HUES6 (cell line): ENCODE results near the gene KCMF1.

Source experiments
- H3K27ac ChIP-seq: 2 replicates; pipeline ENCODE4 v1.7.0; 2013; ENCODE audit warnings: low read depth, mild to moderate bottlenecking, low read length, inconsistent platforms
- H3K27me3 ChIP-seq: 2 replicates; pipeline ENCODE4 v1.6.1; 2013; ENCODE audit warnings: low read length; ENCODE audit not compliant: control insufficient read depth, insufficient read depth
- H3K36me3 ChIP-seq: 2 replicates; pipeline ENCODE4 v1.6.1; 2013; ENCODE audit warnings: low read length; ENCODE audit not compliant: control insufficient read depth, insufficient read depth
- H3K4me1 ChIP-seq: 2 replicates; pipeline ENCODE4 v1.6.1; 2013; ENCODE audit warnings: low read length; ENCODE audit not compliant: control insufficient read depth, insufficient read depth
- H3K4me3 ChIP-seq: 2 replicates; pipeline ENCODE4 v1.5.1; 2013; ENCODE audit warnings: low read depth, low read length
- H3K9ac ChIP-seq: one replicate; pipeline ENCODE4 v1.6.1; 2013; ENCODE audit warnings: mild to moderate bottlenecking, low read length
- H3K9me3 ChIP-seq: 2 replicates; pipeline ENCODE4 v1.6.1; 2013; ENCODE audit warnings: low read depth, low read length; ENCODE audit not compliant: control insufficient read depth, insufficient read depth

KCMF1 gene

GRCh38 chr2:84957771-84958134 is 13.2 kb upstream of the KCMF1 start:
- Histone ChIP-seq H3K27me3 (no peaks in the 10 kb centered on the region), H3K36me3 (peaks cover 10% of the 10 kb centered on the region), H3K4me3 (peak overlapping the region; percentile 30), H3K9me3 (no peaks in the 10 kb centered on the region), H3K27ac (peak overlapping the region; percentile 98), H3K9ac (peak overlapping the region; percentile 96), H3K4me1 (peaks cover 49% of the 10 kb centered on the region)

- peaks cover 17% of the 10 kb centered on the region for H3K36me3 ChIP-seq
- peaks cover 48% of the 10 kb centered on the region for H3K4me1 ChIP-seq
- no peaks in the 10 kb centered on the region for H3K27me3 ChIP-seq
- peak overlapping the region; percentile 98 for H3K27ac ChIP-seq
- H3K9me3 ChIP-seq = no peaks in the 10 kb centered on the region
- peak overlapping the region; percentile 27 for H3K4me3 ChIP-seq
- peak overlapping the region; percentile 96 for H3K9ac ChIP-seq
These were observed 12.6 kb upstream of the KCMF1 start for GRCh38 chr2:84958135-84959059.

- peak overlapping the region; percentile 27 for H3K4me3 ChIP-seq
- H3K36me3 ChIP-seq = peaks cover 23% of the 10 kb centered on the region
- peak overlapping the region; percentile 79 for H3K9ac ChIP-seq
- H3K27me3 ChIP-seq = no peaks in the 10 kb centered on the region
- no peaks in the 10 kb centered on the region for H3K9me3 ChIP-seq
- peaks cover 43% of the 10 kb centered on the region for H3K4me1 ChIP-seq
- H3K27ac ChIP-seq = peak overlapping the region; percentile 98
These were observed 11.8 kb upstream of the KCMF1 start for GRCh38 chr2:84959095-84959565.

- peak overlapping the region; percentile 27 for H3K4me3 ChIP-seq
- H3K27me3 ChIP-seq = no peaks in the 10 kb centered on the region
- H3K9me3 ChIP-seq = no peaks in the 10 kb centered on the region
- peaks cover 28% of the 10 kb centered on the region for H3K36me3 ChIP-seq
- H3K9ac ChIP-seq = peak overlapping the region; percentile 80
- peak overlapping the region; percentile 98 for H3K27ac ChIP-seq
- peaks cover 40% of the 10 kb centered on the region for H3K4me1 ChIP-seq
These were observed 11.1 kb upstream of the KCMF1 start for GRCh38 chr2:84959566-84960506.

GRCh38 chr2:84962917-84963316 is 8.0 kb upstream of the KCMF1 start:
- Histone ChIP-seq H3K4me3 (no peak overlapping the region), H3K9me3 (no peaks in the 10 kb centered on the region), H3K4me1 (peaks cover 27% of the 10 kb centered on the region), H3K9ac (no peak overlapping the region), H3K27ac (no peak overlapping the region), H3K36me3 (peaks cover 47% of the 10 kb centered on the region), H3K27me3 (no peaks in the 10 kb centered on the region)

GRCh38 chr2:84963323-84963691 is 7.7 kb upstream of the KCMF1 start:
- Histone ChIP-seq H3K4me3 (no peak overlapping the region), H3K9me3 (no peaks in the 10 kb centered on the region), H3K27ac (no peak overlapping the region), H3K36me3 (peaks cover 51% of the 10 kb centered on the region), H3K27me3 (no peaks in the 10 kb centered on the region), H3K9ac (no peak overlapping the region), H3K4me1 (peaks cover 26% of the 10 kb centered on the region)

- Histone ChIP-seq H3K36me3 (peaks cover 52% of the 10 kb centered on the region), H3K9me3 (no peaks in the 10 kb centered on the region), H3K4me3 (no peak overlapping the region), H3K27ac (no peak overlapping the region), H3K4me1 (peaks cover 21% of the 10 kb centered on the region), H3K9ac (no peak overlapping the region), H3K27me3 (no peaks in the 10 kb centered on the region)
These were observed 7.1 kb upstream of the KCMF1 start for GRCh38 chr2:84963692-84964405.

GRCh38 chr2:84964406-84965191 is 6.4 kb upstream of the KCMF1 start:
- H3K4me3 ChIP-seq = no peak overlapping the region
- no peaks in the 10 kb centered on the region for H3K9me3 ChIP-seq
- no peak overlapping the region for H3K27ac ChIP-seq
- no peak overlapping the region for H3K9ac ChIP-seq
- H3K36me3 ChIP-seq = peaks cover 52% of the 10 kb centered on the region
- H3K27me3 ChIP-seq = no peaks in the 10 kb centered on the region
- peaks cover 13% of the 10 kb centered on the region for H3K4me1 ChIP-seq

- H3K4me1 ChIP-seq = peaks cover 10% of the 10 kb centered on the region
- peaks cover 52% of the 10 kb centered on the region for H3K36me3 ChIP-seq
- no peak overlapping the region for H3K27ac ChIP-seq
- H3K4me3 ChIP-seq = no peak overlapping the region
- no peaks in the 10 kb centered on the region for H3K27me3 ChIP-seq
- H3K9ac ChIP-seq = no peak overlapping the region
- no peaks in the 10 kb centered on the region for H3K9me3 ChIP-seq
These were observed 5.8 kb upstream of the KCMF1 start for GRCh38 chr2:84965192-84965516.

GRCh38 chr2:84965827-84966226 is 5.1 kb upstream of the KCMF1 start:
- H3K27ac ChIP-seq = no peak overlapping the region
- H3K9me3 ChIP-seq = no peaks in the 10 kb centered on the region
- peaks cover 52% of the 10 kb centered on the region for H3K36me3 ChIP-seq
- H3K27me3 ChIP-seq = no peaks in the 10 kb centered on the region
- H3K4me3 ChIP-seq = no peak overlapping the region
- peaks cover 3% of the 10 kb centered on the region; the same call in 1 of the 2 replicates for H3K4me1 ChIP-seq
- no peak overlapping the region for H3K9ac ChIP-seq
